Metanephros (tissue), 1 donor: ENCODE data around the gene KRTAP4-12. TPM values are rescaled to one million over a fixed set of nuclear protein-coding genes. Genes with fewer than 3 reads are reported as not detected.

Experiments used
- total RNA-seq: library from RNA; depleted of rRNA; stranded (reverse); fragments of >200 nt; gene quantifications from one replicate; pipeline ENCODE4 v1.2.3, GENCODE V29; 2014

The KRTAP4-12 gene
- total RNA-seq: not detected

DNA sequence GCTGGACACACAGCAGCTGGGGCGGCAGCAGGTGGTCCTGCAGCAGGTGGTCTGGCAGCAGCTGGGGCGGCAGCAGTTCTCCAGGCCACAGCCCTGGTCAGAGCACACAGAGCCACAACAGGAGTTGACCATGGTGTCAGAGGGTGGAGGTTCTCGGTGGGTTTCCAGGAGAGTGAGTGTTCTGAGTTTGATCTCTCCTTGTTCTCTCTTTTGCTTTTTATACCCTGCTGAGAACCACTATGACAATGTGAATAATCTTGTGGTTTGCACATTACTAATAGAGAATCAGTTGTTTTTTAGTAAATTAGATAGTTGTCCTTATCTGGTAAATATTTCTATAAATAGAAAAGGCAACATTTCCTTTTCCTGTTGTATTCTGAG, at the start of gene KRTAP4-12:
Gene KRTAP4-12, minus strand, starts transcription at position 192 of the 381 bp plus-strand sequence. Its CDS starts 60 bp downstream, at position 132.

GRCh38 chr17:41168121-41168520, 44.1 kb upstream of the KRTAP4-12 start, which contains the start of gene KRTAP4-3:
Gene KRTAP4-3, minus strand, starts transcription at chr17:41168221. Its CDS starts 49 bp downstream, at chr17:41168172.

GRCh38 chr17:41160648-41161047, 36.7 kb upstream of the KRTAP4-12 start, which contains the start of gene KRTAP4-4:
Gene KRTAP4-4, minus strand, starts transcription at chr17:41160748. Its CDS starts 57 bp downstream, at chr17:41160691.

GRCh38 chr17:41149652-41149985, 25.6 kb upstream of the KRTAP4-12 start, which contains the start of gene KRTAP4-5:
Gene KRTAP4-5, minus strand, starts transcription at chr17:41149825. Its CDS starts 58 bp downstream, at chr17:41149767.

GRCh38 chr17:41140360-41141131, 16.6 kb upstream of the KRTAP4-12 start, which contains the start of gene KRTAP4-6:
Gene KRTAP4-6, minus strand, starts transcription at chr17:41140544. Its CDS starts 57 bp downstream, at chr17:41140487.

DNA sequence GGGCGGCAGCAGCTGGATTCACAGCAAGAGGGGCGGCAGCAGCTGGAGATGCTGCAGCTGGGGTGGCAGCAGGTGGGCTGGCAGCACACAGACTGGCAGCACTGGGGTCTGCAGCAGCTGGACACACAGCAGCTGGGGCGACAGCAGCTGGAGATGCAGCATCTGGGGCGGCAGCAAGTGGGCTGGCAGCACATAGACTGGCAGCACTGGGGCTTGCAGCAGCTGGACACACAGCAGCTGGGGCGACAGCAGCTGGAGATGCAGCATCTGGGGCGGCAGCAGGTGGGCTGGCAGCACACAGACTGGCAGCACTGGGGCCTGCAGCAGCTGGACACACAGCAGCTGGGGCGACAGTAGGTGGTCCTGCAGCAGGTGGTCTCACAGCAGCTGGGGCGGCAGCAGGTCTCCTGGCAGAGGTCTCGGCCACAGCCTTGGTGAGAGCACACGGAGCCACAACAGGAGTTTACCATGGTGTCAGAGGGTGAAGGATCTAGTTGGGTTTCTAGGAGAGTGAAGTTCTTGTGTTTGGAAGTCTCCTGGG, 6.1 kb downstream of the KRTAP4-12 start, which contains the start of gene KRTAP4-11:
Gene KRTAP4-11, minus strand, starts transcription at position 528 of the 541 bp plus-strand sequence. Its CDS starts 58 bp downstream, at position 470.

DNA sequence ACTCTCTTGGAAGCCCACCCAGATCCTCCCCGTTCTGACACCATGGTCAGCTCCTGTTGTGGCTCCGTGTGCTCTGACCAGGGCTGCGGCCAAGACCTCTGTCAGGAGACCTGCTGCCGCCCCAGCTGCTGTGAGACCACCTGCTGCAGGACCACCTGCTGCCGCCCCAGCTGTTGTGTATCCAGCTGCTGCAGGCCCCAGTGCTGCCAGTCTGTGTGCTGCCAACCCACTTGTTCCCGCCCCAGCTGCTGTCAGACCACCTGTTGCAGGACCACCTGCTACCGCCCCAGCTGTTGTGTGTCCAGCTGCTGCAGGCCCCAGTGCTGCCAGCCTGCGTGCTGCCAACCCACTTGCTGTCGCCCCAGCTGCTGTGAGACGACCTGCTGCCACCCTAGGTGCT, 18.6 kb downstream of the KRTAP4-12 start, which contains the start of gene KRTAP4-9:
Gene KRTAP4-9, plus strand, starts transcription at position 43 of the 400 bp plus-strand sequence. Its CDS starts 0 bp downstream, at position 43.

GRCh38 chr17:41101586-41102259, 22.3 kb downstream of the KRTAP4-12 start, which contains the start of gene KRTAP4-16:
Gene KRTAP4-16, minus strand, starts transcription at chr17:41102209. Its CDS starts 0 bp downstream, at chr17:41102209.

DNA sequence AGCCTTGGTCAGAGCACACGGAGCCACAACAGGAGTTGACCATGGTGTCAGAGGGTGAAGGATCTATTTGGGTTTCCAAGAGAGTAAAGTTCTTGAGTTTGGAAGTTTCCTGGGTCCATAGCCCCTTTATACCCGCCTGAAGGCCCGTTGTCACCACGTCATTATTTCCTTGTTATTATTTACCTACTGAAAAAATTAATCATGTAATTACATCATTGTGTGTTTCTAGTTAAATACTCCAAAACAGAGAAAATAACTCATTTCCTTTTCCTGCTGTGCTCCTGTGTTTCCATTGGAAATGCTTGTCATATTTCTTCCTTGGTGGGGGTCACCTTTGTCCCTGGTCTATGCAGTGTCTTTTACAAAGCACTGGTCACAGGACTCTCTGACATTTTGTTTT, 25.9 kb downstream of the KRTAP4-12 start, which contains the start of gene KRTAP4-8:
Gene KRTAP4-8, minus strand, starts transcription at position 101 of the 400 bp plus-strand sequence. Its CDS starts 58 bp downstream, at position 43.

GRCh38 chr17:41084100-41084856, 39.7 kb downstream of the KRTAP4-12 start, which contains the start of gene KRTAP4-7:
Gene KRTAP4-7, plus strand, starts transcription at chr17:41084150. Its CDS starts 57 bp downstream, at chr17:41084207.

Other genes with a start within 250 kb of the KRTAP4-12 start
- 0.23 TPM for gene KRT20, start 238.9 kb downstream of the KRTAP4-12 start, total RNA-seq
- gene KRT23, start 186.5 kb downstream of the KRTAP4-12 start, total RNA-seq: 1.3 TPM
- gene KRT39, start 157.2 kb downstream of the KRTAP4-12 start, total RNA-seq: 0.18 TPM
- 0.23 TPM for gene KRT40, start 139.9 kb downstream of the KRTAP4-12 start, total RNA-seq
- not detected for gene KRTAP3-3, start 130.0 kb downstream of the KRTAP4-12 start, total RNA-seq
- gene KRTAP3-2, start 124.3 kb downstream of the KRTAP4-12 start, total RNA-seq: not detected
- not detected for gene KRTAP3-1, start 115.1 kb downstream of the KRTAP4-12 start, total RNA-seq
- not detected for gene KRTAP1-5, start 97.0 kb downstream of the KRTAP4-12 start, total RNA-seq
- not detected for gene KRTAP1-4, start 94.0 kb downstream of the KRTAP4-12 start, total RNA-seq
- not detected for gene KRTAP1-3, start 89.3 kb downstream of the KRTAP4-12 start, total RNA-seq
- gene KRTAP1-1, start 82.7 kb downstream of the KRTAP4-12 start, total RNA-seq: not detected
- gene KRTAP2-1, start 76.9 kb downstream of the KRTAP4-12 start, total RNA-seq: not detected
- gene KRTAP2-2, start 69.0 kb downstream of the KRTAP4-12 start, total RNA-seq: not detected
- gene KRTAP2-3, start 64.1 kb downstream of the KRTAP4-12 start, total RNA-seq: not detected
- gene KRTAP2-4, start 58.3 kb downstream of the KRTAP4-12 start, total RNA-seq: not detected
- gene KRTAP4-7, start 40.0 kb downstream of the KRTAP4-12 start, total RNA-seq: not detected
- not detected for gene KRTAP4-8, start 26.0 kb downstream of the KRTAP4-12 start, total RNA-seq
- gene KRTAP4-16, start 22.0 kb downstream of the KRTAP4-12 start, total RNA-seq: not detected
- gene KRTAP4-9, start 18.8 kb downstream of the KRTAP4-12 start, total RNA-seq: not detected
- gene KRTAP4-11, start 5.8 kb downstream of the KRTAP4-12 start, total RNA-seq: not detected
- gene KRTAP4-6, start 16.4 kb upstream of the KRTAP4-12 start, total RNA-seq: not detected
- gene KRTAP4-5, start 25.6 kb upstream of the KRTAP4-12 start, total RNA-seq: not detected
- not detected for gene KRTAP4-4, start 36.6 kb upstream of the KRTAP4-12 start, total RNA-seq
- gene KRTAP4-3, start 44.0 kb upstream of the KRTAP4-12 start, total RNA-seq: not detected
- not detected for gene KRTAP4-2, start 54.0 kb upstream of the KRTAP4-12 start, total RNA-seq
- not detected for gene KRTAP4-1, start 60.7 kb upstream of the KRTAP4-12 start, total RNA-seq
- gene KRTAP9-1, start 65.7 kb upstream of the KRTAP4-12 start, total RNA-seq: not detected
- not detected for gene KRTAP9-2, start 102.5 kb upstream of the KRTAP4-12 start, total RNA-seq
- gene KRTAP9-3, start 108.3 kb upstream of the KRTAP4-12 start, total RNA-seq: not detected
- not detected for gene KRTAP9-8, start 113.8 kb upstream of the KRTAP4-12 start, total RNA-seq
- gene KRTAP9-4, start 125.5 kb upstream of the KRTAP4-12 start, total RNA-seq: not detected
- not detected for gene KRTAP9-9, start 131.2 kb upstream of the KRTAP4-12 start, total RNA-seq
- not detected for gene KRTAP9-6, start 141.2 kb upstream of the KRTAP4-12 start, total RNA-seq
- gene KRTAP9-7, start 151.5 kb upstream of the KRTAP4-12 start, total RNA-seq: not detected
- gene KRTAP29-1, start 178.7 kb upstream of the KRTAP4-12 start, total RNA-seq: not detected
- gene KRTAP16-1, start 185.1 kb upstream of the KRTAP4-12 start, total RNA-seq: not detected
- gene KRTAP17-1, start 191.5 kb upstream of the KRTAP4-12 start, total RNA-seq: not detected
- 0.12 TPM for gene KRT33A, start 226.6 kb upstream of the KRTAP4-12 start, total RNA-seq
- not detected for gene KRT33B, start 245.6 kb upstream of the KRTAP4-12 start, total RNA-seq